PC-3 (cell line): Measurements from ENCODE around the gene GYPB.

ENCODE experiments used
- EZH2 ChIP-seq: fragments of 300-600 bp; sonication (generic); IDR thresholded peaks from one replicate; pipeline ENCODE4 v1.6.1; 2017; ENCODE audit warnings: antibody characterized with exemption, mild to moderate bottlenecking, low read length; ENCODE audit not compliant: unreplicated experiment
- TF ChIP-seq, protein P1 (sequence below): fragments of 300-600 bp; sonication (generic); conservative IDR thresholded peaks from 2 replicates; pipeline ENCODE4 v1.5.1; 2017; ENCODE audit warnings: antibody characterized with exemption, low read depth, mild to moderate bottlenecking, low read length

DNA sequence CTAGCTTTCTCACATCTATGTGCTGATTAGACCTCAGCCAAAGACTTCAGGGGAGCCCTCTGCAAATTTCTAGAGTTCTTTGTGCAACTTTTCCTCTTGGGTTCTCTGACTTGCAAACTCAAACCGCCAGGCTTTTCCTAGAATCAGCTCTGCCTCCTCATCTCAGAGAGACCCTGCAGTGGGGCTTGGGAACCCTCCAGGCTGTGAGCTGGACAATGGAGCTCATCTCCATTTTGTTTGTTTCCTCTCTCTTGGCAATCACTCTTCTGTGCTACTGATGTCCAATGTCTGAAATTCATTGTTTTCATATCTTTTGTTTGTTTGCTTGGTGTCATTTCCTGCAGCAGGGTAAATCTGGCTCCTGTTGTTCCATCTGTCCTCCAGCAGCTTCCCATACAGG, 33.0 kb downstream of the GYPB start:
- TF ChIP-seq EZH2: no peak
- TF ChIP-seq, protein P1, sequence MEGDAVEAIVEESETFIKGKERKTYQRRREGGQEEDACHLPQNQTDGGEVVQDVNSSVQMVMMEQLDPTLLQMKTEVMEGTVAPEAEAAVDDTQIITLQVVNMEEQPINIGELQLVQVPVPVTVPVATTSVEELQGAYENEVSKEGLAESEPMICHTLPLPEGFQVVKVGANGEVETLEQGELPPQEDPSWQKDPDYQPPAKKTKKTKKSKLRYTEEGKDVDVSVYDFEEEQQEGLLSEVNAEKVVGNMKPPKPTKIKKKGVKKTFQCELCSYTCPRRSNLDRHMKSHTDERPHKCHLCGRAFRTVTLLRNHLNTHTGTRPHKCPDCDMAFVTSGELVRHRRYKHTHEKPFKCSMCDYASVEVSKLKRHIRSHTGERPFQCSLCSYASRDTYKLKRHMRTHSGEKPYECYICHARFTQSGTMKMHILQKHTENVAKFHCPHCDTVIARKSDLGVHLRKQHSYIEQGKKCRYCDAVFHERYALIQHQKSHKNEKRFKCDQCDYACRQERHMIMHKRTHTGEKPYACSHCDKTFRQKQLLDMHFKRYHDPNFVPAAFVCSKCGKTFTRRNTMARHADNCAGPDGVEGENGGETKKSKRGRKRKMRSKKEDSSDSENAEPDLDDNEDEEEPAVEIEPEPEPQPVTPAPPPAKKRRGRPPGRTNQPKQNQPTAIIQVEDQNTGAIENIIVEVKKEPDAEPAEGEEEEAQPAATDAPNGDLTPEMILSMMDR: no peak
